Natural killer cell treated with Interleukin-12 subunit alpha and Interleukin-12 subunit beta and Interleukin-15 and Interleukin-18, amount 100 ng/mL, for 72 hours (primary cell): ENCODE results near the gene YIF1A. TPM values are rescaled to one million over a fixed set of nuclear protein-coding genes. Genes with fewer than 3 reads are reported as not detected.
"Not testable (repeated sequence)": the region's sequence is repeated elsewhere in the genome, so short reads cannot be mapped to it uniquely, and the experiment has no call there.

ENCODE experiments used
- ATAC-seq, 2 donors: fragments of 150-1000 bp; cut with Tn5 transposase in 1 of 2; sonication (Bioruptor Pico), chemical (Tn5 transposase) in 1 of 2; 2 replicates each; pipeline ENCODE4 v1.10.0; 2021
- DNase-seq: peaks from one replicate; pipeline ENCODE4 v3.0.0; 2022; ENCODE audit warnings: low spot score
- H3K27ac Mint-ChIP-seq, 2 donors: 1 replicate in 1 of 2; 2 replicates in 1 of 2; pipeline ENCODE4 v1.8.0; 2022; ENCODE audit warnings: mixed read lengths in 2 of 2, mild to moderate bottlenecking in 1 of 2, moderate library complexity in 1 of 2
- H3K27me3 Mint-ChIP-seq, 2 donors: 1 replicate in 1 of 2; 2 replicates in 1 of 2; pipeline ENCODE4 v1.8.0; 2022; ENCODE audit warnings: mixed read lengths in 2 of 2
- H3K36me3 Mint-ChIP-seq: one replicate; pipeline ENCODE4 v1.8.0; 2022; ENCODE audit warnings: mixed read lengths
- H3K4me1 Mint-ChIP-seq, 2 donors: 1 replicate in 1 of 2; 2 replicates in 1 of 2; pipeline ENCODE4 v1.8.0; 2022; ENCODE audit warnings: low read depth in 2 of 2, mixed read lengths in 2 of 2, mild to moderate bottlenecking in 1 of 2
- H3K4me3 Mint-ChIP-seq: one replicate; pipeline ENCODE4 v1.8.0; 2022; ENCODE audit warnings: mixed read lengths
- H3K9me3 Mint-ChIP-seq: 2 replicates; pipeline ENCODE4 v1.8.0; 2022; ENCODE audit warnings: mixed read lengths
- total RNA-seq, 2 donors: library from RNA; stranded (reverse); gene quantifications; one replicate each; pipeline ENCODE4 v1.2.3, GENCODE V29; 2022

YIF1A gene
- total RNA-seq, 2 donors from 2014 or later, result 62.7 to 76.1 TPM

- H3K36me3 Mint-ChIP-seq, result not testable (repeated sequence)
Measured at GRCh38 chr11:66320289-66320688, 31.3 kb upstream of the YIF1A start.

DNA sequence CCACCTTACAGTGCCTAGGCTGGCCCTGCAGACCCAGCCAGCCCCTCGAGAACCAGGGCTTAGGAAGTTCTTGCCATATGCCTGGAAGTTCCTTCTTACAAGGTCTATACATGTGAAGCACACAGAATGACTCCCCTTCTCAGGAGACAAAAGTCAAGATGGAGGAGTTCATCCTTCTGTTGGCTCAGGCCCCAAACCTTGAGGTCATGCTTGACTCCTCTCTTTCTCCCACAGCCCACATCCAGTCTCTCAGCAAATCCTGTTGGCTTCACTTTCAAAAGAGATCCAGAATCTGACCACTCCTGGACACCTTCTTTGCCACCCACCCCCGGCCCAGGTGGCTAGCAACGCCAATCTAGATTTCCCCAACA, 29.6 kb upstream of the YIF1A start:
- DNase-seq, result no peak
- Mint-ChIP-seq H3K36me3 (no peaks in the 10 kb centered on the region), H3K27me3 (peaks cover 28 to 29% of the 10 kb centered on the region in 2 donors), H3K4me3 (peak overlapping the region; percentile 25), H3K27ac (peak overlapping the region in 1 of 2 donors; percentile 50), H3K9me3 (no peaks in the 10 kb centered on the region), H3K4me1 (peaks cover 20 to 25% of the 10 kb centered on the region in 2 donors)
- ATAC-seq, result no peak

More at GRCh38 chr11:66320289-66320688, 31.3 kb upstream of the YIF1A start:
- not testable (repeated sequence) for H3K9me3 Mint-ChIP-seq, DNase-seq, H3K4me3 Mint-ChIP-seq, H3K27ac Mint-ChIP-seq, ATAC-seq
- Mint-ChIP-seq H3K4me1 (peaks cover 12 to 24% of the 10 kb centered on the region in 2 donors), H3K27me3 (peaks cover 27 to 28% of the 10 kb centered on the region in 2 donors)

GRCh38 chr11:66317723-66318599, 29.0 kb upstream of the YIF1A start:
- H3K4me1 Mint-ChIP-seq, result peaks cover 20 to 25% of the 10 kb centered on the region in 2 donors
- no peaks in the 10 kb centered on the region for H3K36me3 Mint-ChIP-seq
- peak; percentile 53 for DNase-seq
- peak overlapping the region; percentile 25 for H3K4me3 Mint-ChIP-seq
- H3K27ac Mint-ChIP-seq, result no peak overlapping the region
- no peaks in the 10 kb centered on the region for H3K9me3 Mint-ChIP-seq
- ATAC-seq, result peak in 1 of 2 donors; percentile 63
- peaks cover 23 to 29% of the 10 kb centered on the region in 2 donors for H3K27me3 Mint-ChIP-seq

DNA sequence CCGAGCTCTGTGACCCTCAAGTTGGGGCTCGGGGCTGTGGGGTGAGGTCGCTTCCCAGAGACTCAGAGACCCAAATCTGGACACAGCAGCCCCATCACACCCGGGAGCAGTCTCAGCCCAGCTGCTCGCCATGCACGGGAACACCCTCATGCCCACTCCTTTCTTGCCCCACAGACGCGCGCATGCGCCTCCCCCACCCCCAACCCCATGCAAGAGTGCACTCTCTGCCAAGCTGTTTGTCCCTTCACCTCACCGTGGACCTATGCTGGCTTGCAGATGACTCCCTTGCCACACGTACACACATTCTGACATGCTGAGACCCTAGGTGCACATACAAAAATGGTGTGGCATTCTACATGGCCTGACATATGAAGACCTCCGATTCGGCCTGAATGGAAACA, 28.4 kb upstream of the YIF1A start:
- no peaks in the 10 kb centered on the region for H3K36me3 Mint-ChIP-seq
- H3K4me3 Mint-ChIP-seq, result no peak overlapping the region
- H3K4me1 Mint-ChIP-seq, result peaks cover 20 to 24% of the 10 kb centered on the region in 2 donors
- H3K27me3 Mint-ChIP-seq, result peaks cover 23 to 27% of the 10 kb centered on the region in 2 donors
- ATAC-seq, result no peak
- DNase-seq, result peak; percentile 47
- H3K9me3 Mint-ChIP-seq, result no peaks in the 10 kb centered on the region
- no peak overlapping the region for H3K27ac Mint-ChIP-seq

- peaks cover 22 to 27% of the 10 kb centered on the region in 2 donors for H3K4me1 Mint-ChIP-seq
- DNase-seq (peak; percentile 46), ATAC-seq (no peak)
- no peaks in the 10 kb centered on the region for H3K36me3 Mint-ChIP-seq
- no peaks in the 10 kb centered on the region for H3K9me3 Mint-ChIP-seq
- H3K27me3 Mint-ChIP-seq, result peaks cover 23 to 26% of the 10 kb centered on the region in 2 donors
- H3K4me3 Mint-ChIP-seq, result no peak within 1 kb of the TSS
- peak within 1 kb of the TSS; percentile 25 to 67 for H3K27ac Mint-ChIP-seq
Measured at GRCh38 chr11:66316849-66317251, 27.9 kb upstream of the YIF1A start, which contains the start of gene CD248. CD248 (minus strand) TSS chr11:66317044; CDS start chr11:66317027, 17 bp downstream.

- DNase-seq (peak; percentile 54), ATAC-seq (no peak)
- H3K9me3 Mint-ChIP-seq, result no peaks in the 10 kb centered on the region
- no peak overlapping the region for H3K4me3 Mint-ChIP-seq
- H3K4me1 Mint-ChIP-seq, result peaks cover 25 to 31% of the 10 kb centered on the region in 2 donors
- no peaks in the 10 kb centered on the region for H3K36me3 Mint-ChIP-seq
- peak overlapping the region; percentile 25 to 67 for H3K27ac Mint-ChIP-seq
- peaks cover 23 to 26% of the 10 kb centered on the region in 2 donors for H3K27me3 Mint-ChIP-seq
Measured at GRCh38 chr11:66315921-66316811, 27.2 kb upstream of the YIF1A start.

DNA sequence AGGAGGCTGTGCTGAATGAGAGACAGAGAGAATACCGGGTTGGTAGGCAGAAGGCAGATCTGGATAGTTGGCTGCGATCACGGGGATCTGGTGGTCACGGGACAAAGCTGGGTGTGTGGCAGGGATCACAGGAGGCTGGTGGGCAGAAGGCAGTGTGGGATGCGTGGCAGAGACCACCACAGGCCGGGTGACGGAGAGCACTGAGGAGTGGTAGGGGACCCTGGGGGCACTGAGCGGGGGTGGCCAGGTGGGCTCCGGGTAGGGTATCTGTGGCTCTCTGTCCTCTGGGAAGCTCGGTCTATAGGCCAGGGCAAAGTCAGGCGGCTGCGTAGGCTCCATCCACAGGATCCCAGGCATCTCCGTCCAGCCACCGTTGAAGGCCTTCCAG, 26.5 kb upstream of the YIF1A start:
- Mint-ChIP-seq H3K36me3 (no peaks in the 10 kb centered on the region), H3K27ac (peak overlapping the region; percentile 25 to 67), H3K4me3 (peak overlapping the region; percentile 47), H3K4me1 (peaks cover 25 to 31% of the 10 kb centered on the region in 2 donors), H3K27me3 (peaks cover 23 to 26% of the 10 kb centered on the region in 2 donors), H3K9me3 (no peaks in the 10 kb centered on the region)
- peak; percentile 39 for DNase-seq
- ATAC-seq, result no peak

- peak overlapping the region; percentile 47 for H3K4me3 Mint-ChIP-seq
- H3K36me3 Mint-ChIP-seq, result no peaks in the 10 kb centered on the region
- ATAC-seq (no peak), DNase-seq (peak; percentile 58)
- peaks cover 21 to 23% of the 10 kb centered on the region in 2 donors for H3K27me3 Mint-ChIP-seq
- peak overlapping the region; percentile 25 to 67 for H3K27ac Mint-ChIP-seq
- H3K4me1 Mint-ChIP-seq, result peaks cover 25 to 29% of the 10 kb centered on the region in 2 donors
- H3K9me3 Mint-ChIP-seq, result no peaks in the 10 kb centered on the region
Measured at GRCh38 chr11:66314561-66315497, 25.9 kb upstream of the YIF1A start.

- no peaks in the 10 kb centered on the region for H3K36me3 Mint-ChIP-seq
- H3K27me3 Mint-ChIP-seq, result peaks cover 18 to 19% of the 10 kb centered on the region in 2 donors
- H3K27ac Mint-ChIP-seq, result peak overlapping the region in 1 of 2 donors; percentile 43
- H3K4me1 Mint-ChIP-seq, result peaks cover 23 to 30% of the 10 kb centered on the region in 2 donors
- DNase-seq, result no peak
- ATAC-seq, result no peak
- H3K9me3 Mint-ChIP-seq, result no peaks in the 10 kb centered on the region
- H3K4me3 Mint-ChIP-seq, result peak overlapping the region; percentile 52
Measured at GRCh38 chr11:66314186-66314501, 25.2 kb upstream of the YIF1A start.

GRCh38 chr11:66313321-66314185, 24.6 kb upstream of the YIF1A start:
- peak overlapping the region in 1 of 2 donors; percentile 43 for H3K27ac Mint-ChIP-seq
- peaks cover 17 to 24% of the 10 kb centered on the region in 2 donors for H3K4me1 Mint-ChIP-seq
- H3K4me3 Mint-ChIP-seq, result peak overlapping the region; percentile 89
- peaks cover 12 to 13% of the 10 kb centered on the region in 2 donors for H3K27me3 Mint-ChIP-seq
- no peaks in the 10 kb centered on the region for H3K9me3 Mint-ChIP-seq
- no peaks in the 10 kb centered on the region for H3K36me3 Mint-ChIP-seq
- DNase-seq (peak; percentile 54), ATAC-seq (no peak)

DNA sequence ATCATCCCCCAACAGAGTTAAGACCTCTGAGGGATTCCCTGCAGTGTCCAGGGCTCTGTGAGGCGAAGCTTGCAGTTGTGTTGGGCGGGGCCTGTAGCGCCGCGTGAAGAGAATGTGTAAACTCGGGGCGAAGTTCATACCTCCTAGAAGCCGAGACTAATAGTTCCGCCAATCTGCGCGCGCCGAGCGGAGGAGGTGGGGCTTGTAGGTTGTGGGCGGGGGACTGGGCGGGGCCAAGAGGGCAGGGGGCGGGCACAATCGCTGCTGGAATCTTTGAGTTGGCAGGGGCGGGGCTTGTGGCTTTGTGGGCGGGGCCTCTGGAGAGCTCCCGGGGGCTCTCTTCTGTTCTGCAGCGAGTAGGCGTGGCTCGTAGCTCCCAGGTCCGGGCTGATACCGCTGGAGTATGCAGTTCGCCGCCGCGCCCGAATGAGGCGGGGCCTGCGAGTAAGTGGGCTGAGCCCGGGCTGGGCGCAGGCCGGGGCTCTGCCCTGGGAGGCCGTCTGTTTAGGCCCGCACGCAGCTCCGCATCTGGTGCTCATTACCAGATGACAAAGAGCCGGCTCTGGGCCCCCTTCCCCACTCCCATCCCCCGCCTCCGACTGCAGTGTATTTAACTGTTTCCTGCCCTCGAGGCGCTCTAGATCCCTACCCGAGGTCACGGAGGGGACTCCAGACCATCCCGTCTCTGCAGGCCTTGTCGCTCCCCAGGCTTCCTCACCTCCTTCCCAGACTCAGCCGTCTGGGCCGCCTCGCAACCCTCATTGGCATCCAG, 23.8 kb upstream of the YIF1A start:
- DNase-seq (peak; percentile 97), ATAC-seq (peak; percentile 87 to 90)
- no peaks in the 10 kb centered on the region for H3K9me3 Mint-ChIP-seq
- no peaks in the 10 kb centered on the region for H3K36me3 Mint-ChIP-seq
- H3K4me3 Mint-ChIP-seq, result peak overlapping the region; percentile 89
- peaks cover 10 to 12% of the 10 kb centered on the region in 2 donors for H3K27me3 Mint-ChIP-seq
- H3K27ac Mint-ChIP-seq, result peak overlapping the region; percentile 74 to 77
- peaks cover 16 to 19% of the 10 kb centered on the region in 2 donors for H3K4me1 Mint-ChIP-seq
